ENCODE results near the gene SMG6. TPM values are rescaled to one million over a fixed set of nuclear protein-coding genes. Genes with fewer than 3 reads are reported as not detected.

SMG6 gene
- total RNA-seq, 1 experiment from 2014 or later, result 25.6 TPM

DNA sequence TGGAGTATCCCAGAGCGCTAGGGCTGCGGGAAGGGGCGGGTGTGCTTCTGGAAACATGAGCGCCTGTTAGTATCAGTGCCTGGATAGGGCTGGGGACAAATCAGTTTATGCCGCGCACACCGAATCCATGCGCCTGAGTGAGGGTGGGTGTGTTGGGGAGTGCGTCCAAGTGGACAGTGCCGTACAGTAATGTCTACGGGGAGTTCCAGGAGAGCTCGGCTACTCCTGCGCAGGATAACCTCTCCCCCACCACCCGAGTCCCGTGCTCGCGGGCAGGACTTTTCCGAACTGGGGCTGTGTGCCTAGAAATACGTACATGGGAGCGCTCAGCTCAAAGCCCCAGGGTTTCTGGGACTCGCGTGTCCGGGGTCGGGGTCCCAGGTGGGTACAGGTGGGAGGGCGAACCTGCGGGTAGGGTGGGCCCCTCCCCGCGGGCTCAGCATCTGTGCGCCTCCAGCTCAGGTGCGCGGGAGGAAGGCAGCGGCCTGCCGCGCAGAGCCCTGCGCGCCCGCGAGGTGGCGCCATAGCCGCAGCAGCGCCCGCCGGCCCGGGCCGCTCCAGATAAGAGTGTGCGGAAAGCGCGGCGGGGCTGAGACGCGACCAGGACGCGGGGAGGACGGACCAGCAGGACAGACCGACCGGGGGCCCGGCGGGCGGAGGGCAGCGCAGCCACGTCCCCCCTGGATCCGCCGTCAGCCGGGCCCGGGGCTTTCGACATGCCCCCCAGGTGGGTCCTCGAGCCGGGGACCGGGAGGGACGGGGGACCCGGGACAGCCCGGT, 248.9 kb downstream of the SMG6 start, which contains the start of gene HIC1:
HIC1 (plus strand) TSS at position 592 of the 780 bp plus-strand sequence. CDS start 1,588 bp downstream, outside the sequence.
- CTCF ChIA-PET, result interaction anchor here (0.5 to 6.2 kb wide), 59 partner anchors 8 to 352 kb away, joined by 3 to 229 read pairs (median 4); partner anchors contain the start of genes DPH1, RTN4RL1, SGSM2 and SMG6
- peak within 1 kb of the TSS; percentile 60 for H3K4me3 Mint-ChIP-seq
- no peak within 1 kb of the TSS for H3K27ac Mint-ChIP-seq
- DNase-seq (ENCODE audit: low spot score) (peak; percentile 80), ATAC-seq (peak; percentile 28)
- no peaks in the 10 kb centered on the region for H3K9me3 Mint-ChIP-seq
- no peaks in the 10 kb centered on the region for H3K36me3 Mint-ChIP-seq
- peaks cover 4% of the 10 kb centered on the region for H3K4me1 Mint-ChIP-seq
- peaks cover 68% of the 10 kb centered on the region for H3K27me3 Mint-ChIP-seq (ENCODE audit: low read depth)
- POLR2A ChIA-PET, result no interaction called here
- no peak; the same call in 1 of the 2 replicates for TF ChIP-seq ETV6 (CRISPR knock-in tag; IDR thresholded peaks at IDR 0.05)
- no peak for TF ChIP-seq GABPB1 (CRISPR knock-in tag; IDR thresholded peaks at IDR 0.05)
- no peak for TF ChIP-seq CREB1 (CRISPR knock-in tag; IDR thresholded peaks at IDR 0.05)
- no peak for TF ChIP-seq SMAD4 (CRISPR knock-in tag; IDR thresholded peaks at IDR 0.05)
- TF ChIP-seq ZSCAN18 (CRISPR knock-in tag; IDR thresholded peaks at IDR 0.05), result no peak
- peak; percentile 35; the same call in 1 of the 2 replicates for TF ChIP-seq ZBTB21 (CRISPR knock-in tag; IDR thresholded peaks at IDR 0.05; ENCODE audit: borderline replicate concordance)
- TF ChIP-seq FOXJ3 (CRISPR knock-in tag; IDR thresholded peaks at IDR 0.05; ENCODE audit: borderline replicate concordance), result no peak
- TF ChIP-seq, protein P1, sequence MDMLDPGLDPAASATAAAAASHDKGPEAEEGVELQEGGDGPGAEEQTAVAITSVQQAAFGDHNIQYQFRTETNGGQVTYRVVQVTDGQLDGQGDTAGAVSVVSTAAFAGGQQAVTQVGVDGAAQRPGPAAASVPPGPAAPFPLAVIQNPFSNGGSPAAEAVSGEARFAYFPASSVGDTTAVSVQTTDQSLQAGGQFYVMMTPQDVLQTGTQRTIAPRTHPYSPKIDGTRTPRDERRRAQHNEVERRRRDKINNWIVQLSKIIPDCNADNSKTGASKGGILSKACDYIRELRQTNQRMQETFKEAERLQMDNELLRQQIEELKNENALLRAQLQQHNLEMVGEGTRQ (CRISPR knock-in tag; IDR thresholded peaks at IDR 0.05), result no peak
- TF ChIP-seq HMGXB4 (CRISPR knock-in tag; IDR thresholded peaks at IDR 0.05), result peak; percentile 80; the same call in 1 of the 2 replicates
- no peak for TF ChIP-seq TEAD1 (CRISPR knock-in tag; IDR thresholded peaks at IDR 0.05)
- TF ChIP-seq NFE2L1 (CRISPR knock-in tag; IDR thresholded peaks at IDR 0.05), result peak; percentile 22; the same call in 1 of the 2 replicates
- 0 out of 2 replicates have a peak, but pooled peaks have one; percentile 41 for TF ChIP-seq FOXP4 (CRISPR knock-in tag; IDR thresholded peaks at IDR 0.05)
- TF ChIP-seq MYBL2 (CRISPR knock-in tag; IDR thresholded peaks at IDR 0.05), result no peak
- TF ChIP-seq GRHL2 (CRISPR knock-in tag; IDR thresholded peaks at IDR 0.05; ENCODE audit: insufficient replicate concordance, severe bottlenecking), result no peak
- TF ChIP-seq, protein P2, sequence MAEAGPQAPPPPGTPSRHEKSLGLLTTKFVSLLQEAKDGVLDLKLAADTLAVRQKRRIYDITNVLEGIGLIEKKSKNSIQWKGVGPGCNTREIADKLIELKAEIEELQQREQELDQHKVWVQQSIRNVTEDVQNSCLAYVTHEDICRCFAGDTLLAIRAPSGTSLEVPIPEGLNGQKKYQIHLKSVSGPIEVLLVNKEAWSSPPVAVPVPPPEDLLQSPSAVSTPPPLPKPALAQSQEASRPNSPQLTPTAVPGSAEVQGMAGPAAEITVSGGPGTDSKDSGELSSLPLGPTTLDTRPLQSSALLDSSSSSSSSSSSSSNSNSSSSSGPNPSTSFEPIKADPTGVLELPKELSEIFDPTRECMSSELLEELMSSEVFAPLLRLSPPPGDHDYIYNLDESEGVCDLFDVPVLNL (CRISPR knock-in tag; IDR thresholded peaks at IDR 0.05; ENCODE audit: borderline replicate concordance, low read depth), result no peak
- TF ChIP-seq ATF6 (CRISPR knock-in tag; IDR thresholded peaks at IDR 0.05), result no peak
- TF ChIP-seq TEAD4 (CRISPR knock-in tag; IDR thresholded peaks at IDR 0.05), result no peak
- TF ChIP-seq, protein P3, sequence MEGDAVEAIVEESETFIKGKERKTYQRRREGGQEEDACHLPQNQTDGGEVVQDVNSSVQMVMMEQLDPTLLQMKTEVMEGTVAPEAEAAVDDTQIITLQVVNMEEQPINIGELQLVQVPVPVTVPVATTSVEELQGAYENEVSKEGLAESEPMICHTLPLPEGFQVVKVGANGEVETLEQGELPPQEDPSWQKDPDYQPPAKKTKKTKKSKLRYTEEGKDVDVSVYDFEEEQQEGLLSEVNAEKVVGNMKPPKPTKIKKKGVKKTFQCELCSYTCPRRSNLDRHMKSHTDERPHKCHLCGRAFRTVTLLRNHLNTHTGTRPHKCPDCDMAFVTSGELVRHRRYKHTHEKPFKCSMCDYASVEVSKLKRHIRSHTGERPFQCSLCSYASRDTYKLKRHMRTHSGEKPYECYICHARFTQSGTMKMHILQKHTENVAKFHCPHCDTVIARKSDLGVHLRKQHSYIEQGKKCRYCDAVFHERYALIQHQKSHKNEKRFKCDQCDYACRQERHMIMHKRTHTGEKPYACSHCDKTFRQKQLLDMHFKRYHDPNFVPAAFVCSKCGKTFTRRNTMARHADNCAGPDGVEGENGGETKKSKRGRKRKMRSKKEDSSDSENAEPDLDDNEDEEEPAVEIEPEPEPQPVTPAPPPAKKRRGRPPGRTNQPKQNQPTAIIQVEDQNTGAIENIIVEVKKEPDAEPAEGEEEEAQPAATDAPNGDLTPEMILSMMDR (IDR thresholded peaks at IDR 0.05), result peak; percentile 86
- no peak for TF ChIP-seq ATF3 (CRISPR knock-in tag; conservative IDR thresholded peaks at IDR 0.05)
- TF ChIP-seq SOX15 (CRISPR knock-in tag; IDR thresholded peaks at IDR 0.05), result no peak
- TF ChIP-seq, protein P4, sequence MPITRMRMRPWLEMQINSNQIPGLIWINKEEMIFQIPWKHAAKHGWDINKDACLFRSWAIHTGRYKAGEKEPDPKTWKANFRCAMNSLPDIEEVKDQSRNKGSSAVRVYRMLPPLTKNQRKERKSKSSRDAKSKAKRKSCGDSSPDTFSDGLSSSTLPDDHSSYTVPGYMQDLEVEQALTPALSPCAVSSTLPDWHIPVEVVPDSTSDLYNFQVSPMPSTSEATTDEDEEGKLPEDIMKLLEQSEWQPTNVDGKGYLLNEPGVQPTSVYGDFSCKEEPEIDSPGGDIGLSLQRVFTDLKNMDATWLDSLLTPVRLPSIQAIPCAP (CRISPR knock-in tag; IDR thresholded peaks at IDR 0.05), result no peak
- peak; percentile 42; the same call in 1 of the 2 replicates for TF ChIP-seq CBFB (CRISPR knock-in tag; IDR thresholded peaks at IDR 0.05; ENCODE audit: low read depth)
- no peak for TF ChIP-seq ZNF263 (CRISPR knock-in tag; IDR thresholded peaks at IDR 0.05; ENCODE audit: low read depth)

Data from WTC11 (cell line).